Measurements from ENCODE around the gene KLHL25.

Gene KLHL25

GRCh38 chr15:85760049-85760448 lies 34.7 kb downstream of the KLHL25 start:
- Histone ChIP-seq H3K4me3 (ENCODE audit: insufficient read length, low read depth) (no peak overlapping the region), H3K36me3 (ENCODE audit: insufficient read depth, insufficient read length, low read length) (peaks cover 80% of the 10 kb centered on the region), H3K9me3 (ENCODE audit: insufficient read depth, low read length) (no peaks in the 10 kb centered on the region), H3K4me1 (ENCODE audit: insufficient read depth, insufficient read length) (peaks cover 14% of the 10 kb centered on the region), H3K9ac (ENCODE audit: insufficient read length, low read depth) (no peak overlapping the region), H3K27me3 (ENCODE audit: insufficient read depth, insufficient read length) (no peaks in the 10 kb centered on the region)
- no peak for DNase-seq (ENCODE audit: low read depth, low spot score)
- TF ChIP-seq YY1 (IDR thresholded peaks at IDR 0.05; ENCODE audit: insufficient read depth, insufficient read length): no peak

GRCh38 chr15:85759376-85759775 lies 35.3 kb downstream of the KLHL25 start:
- peaks cover 12% of the 10 kb centered on the region for H3K4me1 ChIP-seq (ENCODE audit: insufficient read depth, insufficient read length)
- H3K36me3 ChIP-seq (ENCODE audit: insufficient read depth, insufficient read length, low read length): peaks cover 73% of the 10 kb centered on the region
- H3K9me3 ChIP-seq (ENCODE audit: insufficient read depth, low read length): no peaks in the 10 kb centered on the region
- H3K9ac ChIP-seq (ENCODE audit: insufficient read length, low read depth): no peak overlapping the region
- H3K27me3 ChIP-seq (ENCODE audit: insufficient read depth, insufficient read length): no peaks in the 10 kb centered on the region
- DNase-seq (ENCODE audit: low read depth, low spot score): no peak
- TF ChIP-seq YY1 (IDR thresholded peaks at IDR 0.05; ENCODE audit: insufficient read depth, insufficient read length) (no peak), ZNF274 (IDR thresholded peaks at IDR 0.05; ENCODE audit: low read depth, low read length) (no peak), SUZ12 (IDR thresholded peaks at IDR 0.05; ENCODE audit: extremely low read depth, insufficient read depth, insufficient read length) (no peak)
- H3K4me3 ChIP-seq (ENCODE audit: insufficient read length, low read depth): no peak overlapping the region

GRCh38 chr15:85758655-85758978 lies 36.1 kb downstream of the KLHL25 start:
- Histone ChIP-seq H3K9ac (ENCODE audit: insufficient read length, low read depth) (no peak overlapping the region), H3K4me1 (ENCODE audit: insufficient read depth, insufficient read length) (peaks cover 4% of the 10 kb centered on the region), H3K4me3 (ENCODE audit: insufficient read length, low read depth) (no peak overlapping the region), H3K36me3 (ENCODE audit: insufficient read depth, insufficient read length, low read length) (peaks cover 73% of the 10 kb centered on the region), H3K27me3 (ENCODE audit: insufficient read depth, insufficient read length) (no peaks in the 10 kb centered on the region), H3K9me3 (ENCODE audit: insufficient read depth, low read length) (no peaks in the 10 kb centered on the region)
- TF ChIP-seq YY1 (IDR thresholded peaks at IDR 0.05; ENCODE audit: insufficient read depth, insufficient read length) (no peak), ZNF274 (IDR thresholded peaks at IDR 0.05; ENCODE audit: low read depth, low read length) (no peak), SUZ12 (IDR thresholded peaks at IDR 0.05; ENCODE audit: extremely low read depth, insufficient read depth, insufficient read length) (no peak)
- DNase-seq (ENCODE audit: low read depth, low spot score): no peak

- no peak overlapping the region for H3K9ac ChIP-seq (ENCODE audit: insufficient read length, low read depth)
- H3K9me3 ChIP-seq (ENCODE audit: insufficient read depth, low read length): no peaks in the 10 kb centered on the region
These were observed 36.6 kb downstream of the KLHL25 start for GRCh38 chr15:85757939-85758654.

GRCh38 chr15:85757073-85757938 lies 37.4 kb downstream of the KLHL25 start:
- no peak overlapping the region for H3K9ac ChIP-seq (ENCODE audit: insufficient read length, low read depth)
- H3K27me3 ChIP-seq (ENCODE audit: insufficient read depth, insufficient read length): no peaks in the 10 kb centered on the region
- peaks cover 7% of the 10 kb centered on the region for H3K4me1 ChIP-seq (ENCODE audit: insufficient read depth, insufficient read length)
- H3K4me3 ChIP-seq (ENCODE audit: insufficient read length, low read depth): no peak overlapping the region
- TF ChIP-seq YY1 (IDR thresholded peaks at IDR 0.05; ENCODE audit: insufficient read depth, insufficient read length) (no peak), SUZ12 (IDR thresholded peaks at IDR 0.05; ENCODE audit: extremely low read depth, insufficient read depth, insufficient read length) (no peak), ZNF274 (IDR thresholded peaks at IDR 0.05; ENCODE audit: low read depth, low read length) (no peak)
- H3K36me3 ChIP-seq (ENCODE audit: insufficient read depth, insufficient read length, low read length): peaks cover 68% of the 10 kb centered on the region
- DNase-seq (ENCODE audit: low read depth, low spot score): no peak
- no peaks in the 10 kb centered on the region for H3K9me3 ChIP-seq (ENCODE audit: insufficient read depth, low read length)

More at GRCh38 chr15:85757939-85758654, 36.6 kb downstream of the KLHL25 start:
- Histone ChIP-seq H3K4me3 (ENCODE audit: insufficient read length, low read depth) (no peak overlapping the region), H3K27me3 (ENCODE audit: insufficient read depth, insufficient read length) (no peaks in the 10 kb centered on the region), H3K36me3 (ENCODE audit: insufficient read depth, insufficient read length, low read length) (peaks cover 73% of the 10 kb centered on the region), H3K4me1 (ENCODE audit: insufficient read depth, insufficient read length) (peaks cover 2% of the 10 kb centered on the region)
- TF ChIP-seq SUZ12 (IDR thresholded peaks at IDR 0.05; ENCODE audit: extremely low read depth, insufficient read depth, insufficient read length) (no peak), ZNF274 (IDR thresholded peaks at IDR 0.05; ENCODE audit: low read depth, low read length) (no peak), YY1 (IDR thresholded peaks at IDR 0.05; ENCODE audit: insufficient read depth, insufficient read length) (no peak)
- no peak for DNase-seq (ENCODE audit: low read depth, low spot score)

GRCh38 chr15:85756411-85757072 lies 38.2 kb downstream of the KLHL25 start:
- DNase-seq (ENCODE audit: low read depth, low spot score): no peak
- Histone ChIP-seq H3K9ac (ENCODE audit: insufficient read length, low read depth) (no peak overlapping the region), H3K4me3 (ENCODE audit: insufficient read length, low read depth) (no peak overlapping the region), H3K9me3 (ENCODE audit: insufficient read depth, low read length) (no peaks in the 10 kb centered on the region), H3K36me3 (ENCODE audit: insufficient read depth, insufficient read length, low read length) (peaks cover 60% of the 10 kb centered on the region), H3K4me1 (ENCODE audit: insufficient read depth, insufficient read length) (peaks cover 7% of the 10 kb centered on the region), H3K27me3 (ENCODE audit: insufficient read depth, insufficient read length) (no peaks in the 10 kb centered on the region)
- TF ChIP-seq SUZ12 (IDR thresholded peaks at IDR 0.05; ENCODE audit: extremely low read depth, insufficient read depth, insufficient read length): no peak
- no peak for TF ChIP-seq ZNF274 (IDR thresholded peaks at IDR 0.05; ENCODE audit: low read depth, low read length)
- no peak for TF ChIP-seq YY1 (IDR thresholded peaks at IDR 0.05; ENCODE audit: insufficient read depth, insufficient read length)

GRCh38 chr15:85755942-85756341 lies 38.8 kb downstream of the KLHL25 start:
- Histone ChIP-seq H3K4me3 (ENCODE audit: insufficient read length, low read depth) (no peak overlapping the region), H3K9ac (ENCODE audit: insufficient read length, low read depth) (no peak overlapping the region), H3K4me1 (ENCODE audit: insufficient read depth, insufficient read length) (peaks cover 7% of the 10 kb centered on the region), H3K9me3 (ENCODE audit: insufficient read depth, low read length) (no peaks in the 10 kb centered on the region), H3K36me3 (ENCODE audit: insufficient read depth, insufficient read length, low read length) (peaks cover 55% of the 10 kb centered on the region), H3K27me3 (ENCODE audit: insufficient read depth, insufficient read length) (no peaks in the 10 kb centered on the region)
- no peak for DNase-seq (ENCODE audit: low read depth, low spot score)
- TF ChIP-seq YY1 (IDR thresholded peaks at IDR 0.05; ENCODE audit: insufficient read depth, insufficient read length): no peak
- TF ChIP-seq ZNF274 (IDR thresholded peaks at IDR 0.05; ENCODE audit: low read depth, low read length): no peak
- TF ChIP-seq SUZ12 (IDR thresholded peaks at IDR 0.05; ENCODE audit: extremely low read depth, insufficient read depth, insufficient read length): no peak
